ENCODE results near the gene GJB6. TPM values are rescaled to one million over a fixed set of nuclear protein-coding genes. Genes with fewer than 3 reads are reported as not detected.
A peak's percentile ranks its signal among the peaks of the same experiment; 100 is the strongest.

The GJB6 gene
- total RNA-seq, 5 donors from 2014 or later (not counting 1 experiment from before 2014, with no cell fraction given): 1.1 to 5.2 (median 2.9) TPM

DNA sequence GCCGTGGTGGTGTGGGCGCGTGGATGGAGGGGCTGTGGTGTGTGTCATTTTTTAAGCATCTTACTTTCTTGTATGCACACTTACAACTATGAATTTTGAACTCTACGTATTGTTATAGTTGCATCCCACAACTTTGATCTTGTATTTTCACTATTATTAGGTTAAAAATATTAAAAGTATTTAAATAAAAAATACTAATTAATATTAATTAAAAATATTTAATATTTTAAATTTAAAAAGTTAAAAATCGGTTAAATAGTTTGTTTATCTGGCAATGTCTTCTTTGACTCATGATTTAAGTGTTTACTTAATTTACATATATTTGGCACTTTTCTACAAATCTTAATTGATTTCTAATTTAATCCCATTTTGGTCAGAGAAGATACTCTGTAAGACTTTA is 17.8 kb upstream of the GJB6 start:
- no CpG with 5 or more reads among the region's 5 CpGs for WGBS (ENCODE audit: insufficient coverage)
- Histone ChIP-seq H3K4me3 (ENCODE audit: control insufficient read depth in 1 of 2, extremely low read depth in 1 of 2, low read length in 1 of 2) (no peak overlapping the region), H3K27me3 (replicated peaks in 1 of 2; ENCODE audit: control insufficient read depth in 2 of 2, extremely low read depth in 1 of 2, insufficient read depth in 2 of 2, low read length in 1 of 2) (peaks cover 0 to 14% of the 10 kb centered on the region in 2 experiments), H3K4me1 (ENCODE audit: control insufficient read depth in 1 of 2, extremely low read depth in 1 of 2, insufficient read depth in 2 of 2, low read length in 2 of 2) (no peaks in the 10 kb centered on the region), H3K27ac (ENCODE audit: low read length) (no peak overlapping the region), H3K36me3 (ENCODE audit: control insufficient read depth in 2 of 2, extremely low read depth in 1 of 2, insufficient read depth in 1 of 2, low read length in 1 of 2) (no peaks in the 10 kb centered on the region), H3K9me3 (no peaks in the 10 kb centered on the region)
- Mint-ChIP-seq H3K4me1 (no peaks in the 10 kb centered on the region), H3K27ac (no peak overlapping the region), H3K36me3 (no peaks in the 10 kb centered on the region), H3K27me3 (peaks cover 0 to 2% of the 10 kb centered on the region in 2 donors), H3K9me3 (no peaks in the 10 kb centered on the region), H3K4me3 (no peak overlapping the region)
- DNase-seq (no peak), ATAC-seq (replicated peaks in 1 of 4) (no peak)
- POLR2A ChIA-PET: no interaction called here
- CTCF ChIA-PET: interaction anchor here in 1 of 2 donors (0.7 kb wide), 1 partner anchor 677 kb away, joined by 5 read pairs; no protein-coding TSS in a partner anchor

- H3K27me3 Mint-ChIP-seq: no peaks in the 10 kb centered on the region
- no peaks in the 10 kb centered on the region for H3K36me3 Mint-ChIP-seq
- POLR2A ChIA-PET: no interaction called here
- H3K4me1 ChIP-seq (ENCODE audit: control insufficient read depth in 1 of 2, extremely low read depth in 1 of 2, insufficient read depth in 2 of 2, low read length in 2 of 2): no peaks in the 10 kb centered on the region
- no peaks in the 10 kb centered on the region for H3K9me3 ChIP-seq
- no peak for ATAC-seq (replicated peaks in 1 of 4)
- H3K27ac Mint-ChIP-seq: no peak overlapping the region
- H3K4me1 Mint-ChIP-seq: peaks cover 3% of the 10 kb centered on the region in 3 donors
- 89% methylated on average over 8 of the region's 10 CpGs for WGBS (ENCODE audit: insufficient coverage)
- no peaks in the 10 kb centered on the region for H3K36me3 ChIP-seq (ENCODE audit: control insufficient read depth in 2 of 2, extremely low read depth in 1 of 2, insufficient read depth in 1 of 2, low read length in 1 of 2)
- CTCF ChIA-PET: no interaction called here
- no peak overlapping the region for H3K4me3 Mint-ChIP-seq
- DNase-seq: no peak
- peaks cover 0 to 5% (median 2%) of the 10 kb centered on the region in 3 donors for H3K9me3 Mint-ChIP-seq
- H3K27ac ChIP-seq (ENCODE audit: low read length): no peak overlapping the region
- no peak overlapping the region for H3K4me3 ChIP-seq (ENCODE audit: control insufficient read depth in 1 of 2, extremely low read depth in 1 of 2, low read length in 1 of 2)
- peaks cover 0 to 6% of the 10 kb centered on the region in 2 experiments for H3K27me3 ChIP-seq (replicated peaks in 1 of 2; ENCODE audit: control insufficient read depth in 2 of 2, extremely low read depth in 1 of 2, insufficient read depth in 2 of 2, low read length in 1 of 2)
Measured at GRCh38 chr13:20247963-20248362, 15.8 kb upstream of the GJB6 start.

DNA sequence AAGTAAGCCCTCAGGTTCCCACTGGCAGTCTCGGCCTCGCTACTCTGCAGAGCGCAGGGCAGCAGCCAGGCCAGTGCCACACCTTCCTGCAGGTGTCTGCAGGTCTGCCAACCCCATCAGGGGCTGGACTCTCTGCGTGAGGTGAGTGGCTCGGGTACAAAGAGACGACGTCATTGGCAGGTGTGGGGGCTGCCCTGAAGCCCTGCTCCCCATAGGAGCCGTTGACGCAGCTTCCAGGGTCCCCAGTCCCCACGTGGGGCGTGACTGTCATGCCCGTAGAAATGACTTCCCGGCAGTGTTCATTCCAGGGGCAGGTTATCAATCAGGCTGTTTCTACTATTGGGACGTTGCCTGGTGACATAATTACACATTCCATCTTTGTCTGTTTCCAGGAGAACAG is 15.3 kb upstream of the GJB6 start:
- POLR2A ChIA-PET: no interaction called here

GRCh38 chr13:20241593-20241992 is 9.5 kb upstream of the GJB6 start:
- no peaks in the 10 kb centered on the region for H3K36me3 Mint-ChIP-seq
- no peak for ATAC-seq (replicated peaks in 1 of 4)
- CTCF ChIA-PET: no interaction called here
- Histone ChIP-seq H3K9me3 (no peaks in the 10 kb centered on the region), H3K4me1 (ENCODE audit: control insufficient read depth in 1 of 2, extremely low read depth in 1 of 2, insufficient read depth in 2 of 2, low read length in 2 of 2) (no peaks in the 10 kb centered on the region), H3K4me3 (ENCODE audit: control insufficient read depth in 1 of 2, extremely low read depth in 1 of 2, low read length in 1 of 2) (no peak overlapping the region), H3K27ac (ENCODE audit: low read length) (no peak overlapping the region), H3K36me3 (ENCODE audit: control insufficient read depth in 2 of 2, extremely low read depth in 1 of 2, insufficient read depth in 1 of 2, low read length in 1 of 2) (no peaks in the 10 kb centered on the region), H3K27me3 (replicated peaks in 1 of 2; ENCODE audit: control insufficient read depth in 2 of 2, extremely low read depth in 1 of 2, insufficient read depth in 2 of 2, low read length in 1 of 2) (peaks cover 0 to 19% of the 10 kb centered on the region in 2 experiments)
- H3K4me1 Mint-ChIP-seq: peaks cover 3 to 6% (median 5%) of the 10 kb centered on the region in 3 donors
- POLR2A ChIA-PET: no interaction called here
- no peak overlapping the region for H3K4me3 Mint-ChIP-seq
- WGBS (ENCODE audit: insufficient coverage): 50% methylated on average over 1 of the region's 2 CpGs
- no peak for DNase-seq
- H3K27ac Mint-ChIP-seq: no peak overlapping the region
- H3K9me3 Mint-ChIP-seq: peaks cover 0 to 5% (median 3%) of the 10 kb centered on the region in 3 donors
- H3K27me3 Mint-ChIP-seq: peaks cover 17 to 21% of the 10 kb centered on the region in 2 donors

More for the DNA sequence above, 15.3 kb upstream of the GJB6 start:
- H3K27ac ChIP-seq (ENCODE audit: low read length): no peak overlapping the region
- WGBS (ENCODE audit: insufficient coverage): 69% methylated on average over 10 of the region's 14 CpGs
- H3K36me3 Mint-ChIP-seq: no peaks in the 10 kb centered on the region
- ATAC-seq (replicated peaks in 1 of 4): no peak
- H3K9me3 Mint-ChIP-seq: peaks cover 0 to 5% (median 3%) of the 10 kb centered on the region in 3 donors
- no peaks in the 10 kb centered on the region for H3K4me1 ChIP-seq (ENCODE audit: control insufficient read depth in 1 of 2, extremely low read depth in 1 of 2, insufficient read depth in 2 of 2, low read length in 2 of 2)
- no peak for DNase-seq
- CTCF ChIA-PET: interaction anchor here in 1 of 2 donors (0.5 kb wide), 1 partner anchor 189 kb away, joined by 3 read pairs; no protein-coding TSS in a partner anchor
- no peak overlapping the region for H3K4me3 Mint-ChIP-seq
- H3K36me3 ChIP-seq (ENCODE audit: control insufficient read depth in 2 of 2, extremely low read depth in 1 of 2, insufficient read depth in 1 of 2, low read length in 1 of 2): no peaks in the 10 kb centered on the region
- H3K9me3 ChIP-seq: no peaks in the 10 kb centered on the region
- no peak overlapping the region for H3K27ac Mint-ChIP-seq
- peaks cover 0 to under 1% of the 10 kb centered on the region in 2 donors for H3K27me3 Mint-ChIP-seq
- peaks cover 3 to 6% (median 5%) of the 10 kb centered on the region in 3 donors for H3K4me1 Mint-ChIP-seq
- no peak overlapping the region for H3K4me3 ChIP-seq (ENCODE audit: control insufficient read depth in 1 of 2, extremely low read depth in 1 of 2, low read length in 1 of 2)
- peaks cover 0 to 6% of the 10 kb centered on the region in 2 experiments for H3K27me3 ChIP-seq (replicated peaks in 1 of 2; ENCODE audit: control insufficient read depth in 2 of 2, extremely low read depth in 1 of 2, insufficient read depth in 2 of 2, low read length in 1 of 2)

- WGBS (ENCODE audit: insufficient coverage): 78% methylated on average over 2 of the region's 6 CpGs
- H3K27me3 Mint-ChIP-seq: peaks cover 17 to 29% of the 10 kb centered on the region in 2 donors
- no peak overlapping the region for H3K4me3 Mint-ChIP-seq
- Histone ChIP-seq H3K27ac (ENCODE audit: low read length) (no peak overlapping the region), H3K4me3 (ENCODE audit: control insufficient read depth in 1 of 2, extremely low read depth in 1 of 2, low read length in 1 of 2) (no peak overlapping the region), H3K27me3 (replicated peaks in 1 of 2; ENCODE audit: control insufficient read depth in 2 of 2, extremely low read depth in 1 of 2, insufficient read depth in 2 of 2, low read length in 1 of 2) (peaks cover 0 to 24% of the 10 kb centered on the region in 2 experiments), H3K36me3 (ENCODE audit: control insufficient read depth in 2 of 2, extremely low read depth in 1 of 2, insufficient read depth in 1 of 2, low read length in 1 of 2) (no peaks in the 10 kb centered on the region), H3K4me1 (ENCODE audit: control insufficient read depth in 1 of 2, extremely low read depth in 1 of 2, insufficient read depth in 2 of 2, low read length in 2 of 2) (no peaks in the 10 kb centered on the region), H3K9me3 (no peaks in the 10 kb centered on the region)
- no peak for ATAC-seq (replicated peaks in 1 of 4)
- no peaks in the 10 kb centered on the region for H3K36me3 Mint-ChIP-seq
- DNase-seq: no peak
- POLR2A ChIA-PET: no interaction called here
- H3K9me3 Mint-ChIP-seq: peaks cover 0 to 4% (median 3%) of the 10 kb centered on the region in 3 donors
- CTCF ChIA-PET: no interaction called here
- H3K4me1 Mint-ChIP-seq: peaks cover 3 to 6% (median 5%) of the 10 kb centered on the region in 3 donors
- H3K27ac Mint-ChIP-seq: no peak overlapping the region
Measured at GRCh38 chr13:20239748-20240147, 7.6 kb upstream of the GJB6 start.

- Histone ChIP-seq H3K4me1 (ENCODE audit: control insufficient read depth in 1 of 2, extremely low read depth in 1 of 2, insufficient read depth in 2 of 2, low read length in 2 of 2) (peaks cover 0 to 21% of the 10 kb centered on the region in 2 experiments), H3K27me3 (replicated peaks in 1 of 2; ENCODE audit: control insufficient read depth in 2 of 2, extremely low read depth in 1 of 2, insufficient read depth in 2 of 2, low read length in 1 of 2) (peaks cover 0 to 32% of the 10 kb centered on the region in 2 experiments), H3K27ac (ENCODE audit: low read length) (no peak overlapping the region), H3K4me3 (ENCODE audit: control insufficient read depth in 1 of 2, extremely low read depth in 1 of 2, low read length in 1 of 2) (peak overlapping the region; percentile 32 to 76), H3K36me3 (ENCODE audit: control insufficient read depth in 2 of 2, extremely low read depth in 1 of 2, insufficient read depth in 1 of 2, low read length in 1 of 2) (no peaks in the 10 kb centered on the region), H3K9me3 (no peaks in the 10 kb centered on the region)
- H3K4me1 Mint-ChIP-seq: peaks cover 12 to 17% (median 12%) of the 10 kb centered on the region in 3 donors
- no peaks in the 10 kb centered on the region for H3K36me3 Mint-ChIP-seq
- POLR2A ChIA-PET: no interaction called here
- 24% methylated on average over 6 of the region's 25 CpGs for WGBS (ENCODE audit: insufficient coverage)
- peaks cover 0 to 48% of the 10 kb centered on the region in 2 donors for H3K27me3 Mint-ChIP-seq
- H3K27ac Mint-ChIP-seq: no peak overlapping the region
- H3K4me3 Mint-ChIP-seq: peak overlapping the region; percentile 17 to 85 (median 25)
- ATAC-seq (replicated peaks in 1 of 4): peak in 2 of 4 experiments; percentile 11 to 40
- CTCF ChIA-PET: no interaction called here
- no peaks in the 10 kb centered on the region for H3K9me3 Mint-ChIP-seq
- peak in 2 of 35 experiments; percentile 0 to 1 for DNase-seq
Measured at GRCh38 chr13:20232556-20233277, 598 bp upstream of the GJB6 start.

All from T-cell (primary cell).